HG02759 (cell line): ENCODE data around the gene CYP1A1.

Source experiments
- ATAC-seq: cut with Tn5 transposase; IDR thresholded peaks from one replicate; pipeline ENCODE4 v1.9.1; 2021; ENCODE audit warnings: mild to moderate bottlenecking, moderate library complexity; ENCODE audit not compliant: unreplicated experiment

CYP1A1 gene, protein sequence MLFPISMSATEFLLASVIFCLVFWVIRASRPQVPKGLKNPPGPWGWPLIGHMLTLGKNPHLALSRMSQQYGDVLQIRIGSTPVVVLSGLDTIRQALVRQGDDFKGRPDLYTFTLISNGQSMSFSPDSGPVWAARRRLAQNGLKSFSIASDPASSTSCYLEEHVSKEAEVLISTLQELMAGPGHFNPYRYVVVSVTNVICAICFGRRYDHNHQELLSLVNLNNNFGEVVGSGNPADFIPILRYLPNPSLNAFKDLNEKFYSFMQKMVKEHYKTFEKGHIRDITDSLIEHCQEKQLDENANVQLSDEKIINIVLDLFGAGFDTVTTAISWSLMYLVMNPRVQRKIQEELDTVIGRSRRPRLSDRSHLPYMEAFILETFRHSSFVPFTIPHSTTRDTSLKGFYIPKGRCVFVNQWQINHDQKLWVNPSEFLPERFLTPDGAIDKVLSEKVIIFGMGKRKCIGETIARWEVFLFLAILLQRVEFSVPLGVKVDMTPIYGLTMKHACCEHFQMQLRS

DNA sequence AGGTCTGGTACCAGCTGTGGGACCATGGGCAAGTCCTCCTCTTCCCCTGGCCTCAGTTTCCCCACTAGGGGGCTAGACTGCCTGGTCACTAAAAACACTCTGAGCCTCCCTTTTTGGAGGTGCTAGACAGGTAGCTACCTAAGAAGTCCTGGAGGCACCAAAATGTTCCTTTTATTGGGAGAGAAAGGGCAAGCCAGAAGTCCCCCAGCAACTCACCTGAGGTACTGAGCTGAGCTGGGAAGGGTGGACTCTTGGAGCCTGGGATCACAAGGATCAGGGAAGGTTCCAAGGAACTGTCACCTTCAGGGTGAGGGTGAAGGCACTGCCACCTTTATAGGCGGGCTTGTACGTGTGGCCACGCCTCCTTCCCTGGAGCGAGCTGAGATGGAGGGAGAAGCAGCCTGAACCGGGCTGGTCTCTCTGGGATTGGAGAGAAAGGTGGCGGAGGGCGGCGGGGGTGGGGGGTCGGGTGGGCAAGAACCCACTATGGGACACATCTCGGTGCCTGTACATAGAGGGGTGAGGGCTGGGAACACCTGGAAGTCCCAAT is at the start of gene CYP1A1:
CYP1A1 (minus strand) TSS at position 304 of the 550 bp plus-strand sequence. CDS start 2,431 bp downstream, outside the sequence.
- no peak for ATAC-seq

DNA sequence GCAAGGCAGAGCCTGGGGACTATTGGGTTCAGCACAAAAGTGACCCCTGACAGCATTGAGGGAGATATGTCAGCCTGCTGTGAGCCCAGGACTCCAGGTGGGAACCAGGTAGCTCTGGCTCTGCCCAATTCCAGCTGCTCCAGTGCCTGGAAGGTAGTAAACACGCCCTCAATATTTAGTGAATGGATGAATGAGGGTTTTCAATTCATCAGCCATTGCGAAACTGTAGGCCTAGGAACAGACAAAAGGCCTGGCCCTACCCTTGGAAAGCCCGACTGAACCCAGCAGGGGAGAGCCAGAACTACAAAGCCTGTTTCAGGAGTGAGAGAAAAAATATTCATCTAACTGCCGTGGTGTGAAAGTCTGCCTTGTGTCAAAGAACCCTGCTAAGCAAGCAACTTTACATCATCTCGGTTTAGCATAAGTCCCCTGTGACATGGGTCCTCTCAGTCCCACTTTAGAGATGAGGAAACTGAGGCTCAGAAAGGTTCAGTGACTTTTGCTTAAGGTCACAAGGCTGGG is 48.5 kb upstream of the CYP1A1 start:
- ATAC-seq, result no peak

DNA sequence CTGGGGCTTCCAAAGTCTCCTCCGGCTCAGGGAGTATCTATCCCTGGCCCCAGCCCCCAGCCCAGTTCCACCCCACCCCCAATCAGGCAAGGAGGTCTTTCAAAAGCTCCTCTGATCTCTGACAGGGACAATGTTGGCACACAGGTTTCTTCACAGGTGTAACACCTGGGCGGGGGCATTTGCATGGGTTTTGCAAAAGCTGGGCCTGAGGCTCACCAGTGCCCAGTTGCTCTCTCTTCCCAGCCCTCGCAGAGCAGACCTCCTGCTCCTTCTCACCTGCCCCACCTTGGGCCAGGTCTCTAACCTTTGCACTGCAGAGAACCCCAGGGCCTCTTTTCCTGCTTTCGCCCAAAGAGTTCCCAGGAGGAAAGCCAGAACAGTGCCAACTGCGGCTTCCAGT is 48.0 kb upstream of the CYP1A1 start:
- ATAC-seq, result no peak

DNA sequence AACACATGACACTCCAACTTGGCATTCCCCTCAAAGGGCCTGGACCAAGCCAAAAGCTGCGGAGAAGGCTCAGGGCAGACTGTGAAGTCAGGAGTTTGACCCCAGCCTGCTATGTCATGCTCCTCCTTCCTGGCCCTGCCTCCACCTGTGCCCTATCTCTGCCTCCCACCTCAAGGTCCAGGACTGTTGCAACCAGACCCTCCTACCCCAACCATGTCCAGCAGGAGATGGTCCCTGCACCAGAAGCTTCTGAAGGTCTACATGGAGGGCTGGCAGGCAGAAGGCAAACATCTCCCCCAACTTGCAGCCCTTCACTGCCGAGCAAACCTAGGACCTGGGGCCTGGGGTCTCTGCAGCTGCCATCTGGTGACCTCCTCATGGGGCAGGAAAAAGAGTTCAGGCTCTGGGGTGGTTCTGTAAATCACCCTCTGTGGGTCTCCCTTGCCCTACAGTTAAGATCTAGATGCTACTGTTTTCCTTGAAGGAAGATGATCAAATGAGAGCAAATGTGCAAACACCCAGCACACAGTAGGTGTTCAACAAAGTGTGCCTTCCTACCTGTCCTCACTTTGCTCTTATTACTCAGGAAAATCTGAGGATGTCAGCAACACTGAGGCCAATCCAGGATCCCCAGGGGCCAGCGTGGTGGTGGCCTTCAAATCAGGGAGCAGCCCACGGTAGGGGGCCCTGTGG is 45.0 kb upstream of the CYP1A1 start:
- no peak for ATAC-seq

DNA sequence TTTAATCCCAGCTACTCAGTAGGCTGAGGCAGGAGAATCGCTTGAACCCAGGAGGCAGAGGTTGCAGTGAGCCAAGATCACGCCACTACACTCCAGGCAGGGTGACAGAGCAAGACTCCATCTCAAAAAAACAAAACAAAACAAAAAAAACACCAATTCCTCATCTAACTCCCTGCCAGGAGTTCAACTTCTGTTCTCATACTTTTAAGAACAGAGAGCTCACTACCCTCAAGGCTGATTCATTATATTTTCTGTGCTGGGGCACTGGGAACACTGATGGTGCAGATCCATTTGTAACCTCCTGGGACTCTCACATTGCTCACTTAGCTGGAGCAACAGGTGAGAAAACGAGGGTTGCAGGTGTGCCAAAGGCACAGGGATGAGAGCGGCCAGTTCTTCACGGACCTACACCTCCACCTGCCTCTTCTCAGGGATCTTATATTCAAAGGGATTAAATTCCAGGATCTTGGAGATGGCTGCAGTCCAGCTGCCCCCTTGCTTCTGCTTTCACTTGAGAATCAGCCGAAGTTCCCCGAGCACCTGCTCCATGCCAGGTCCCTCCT is 44.2 kb upstream of the CYP1A1 start:
- no peak for ATAC-seq

DNA sequence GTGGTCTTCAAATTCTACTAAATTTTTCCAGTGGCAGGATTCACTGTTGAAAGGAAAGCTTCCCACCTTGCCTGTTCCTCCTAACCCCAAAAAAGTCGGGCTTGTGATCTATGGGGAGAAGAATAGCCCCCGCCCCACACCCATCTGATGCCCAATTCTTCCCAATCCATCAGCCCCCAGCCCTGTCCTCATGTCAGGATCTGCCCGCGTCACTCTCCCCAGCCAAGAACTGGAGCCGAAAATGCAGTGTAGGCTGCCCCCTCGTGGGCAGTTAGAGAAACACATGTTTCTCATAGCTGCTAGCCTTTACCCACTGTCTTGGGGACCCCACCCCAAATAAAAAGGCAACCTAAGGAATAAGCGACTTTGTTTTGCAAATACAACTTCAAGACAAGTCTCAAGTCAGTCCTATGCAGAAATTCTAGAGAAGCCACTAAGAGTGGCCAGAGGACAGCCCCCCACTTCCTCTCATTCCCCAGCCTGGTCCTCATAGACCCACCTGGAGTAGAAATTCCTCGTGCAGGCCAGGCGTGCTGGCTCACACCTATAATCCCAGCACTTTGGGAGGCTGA is 43.5 kb upstream of the CYP1A1 start:
- ATAC-seq, result no peak

DNA sequence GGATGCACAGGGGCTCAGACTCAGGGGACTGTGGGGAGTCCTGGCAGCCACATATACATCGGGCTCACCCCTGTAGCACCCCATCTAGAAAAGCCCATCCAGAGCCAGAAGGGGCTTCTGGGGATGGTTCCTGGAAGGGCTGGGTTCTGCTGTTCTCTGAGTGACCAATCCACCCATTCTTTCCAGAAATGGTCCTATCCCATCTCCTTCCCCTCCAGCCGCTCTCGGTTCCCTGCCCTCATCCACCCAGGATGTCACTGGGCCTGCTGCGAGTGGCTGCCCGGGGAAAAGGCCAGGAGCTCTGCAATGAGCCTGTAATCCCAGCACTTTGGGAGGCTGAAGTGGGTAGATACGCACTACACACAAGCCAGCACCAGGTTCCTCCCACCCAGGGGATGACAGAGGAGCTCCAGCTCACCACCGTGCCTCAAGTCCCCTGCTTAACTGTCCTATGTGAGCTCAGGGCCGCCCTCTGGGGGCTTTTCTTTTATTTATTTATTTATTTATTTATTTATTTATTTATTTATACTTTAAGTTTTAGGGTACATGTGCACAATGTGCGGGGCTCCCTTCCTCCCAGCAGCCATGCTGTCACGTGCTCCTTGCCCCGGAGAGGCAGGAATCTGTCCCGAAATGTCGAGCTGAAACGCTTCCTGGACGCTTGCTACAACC is 42.9 kb upstream of the CYP1A1 start:
- no peak for ATAC-seq

DNA sequence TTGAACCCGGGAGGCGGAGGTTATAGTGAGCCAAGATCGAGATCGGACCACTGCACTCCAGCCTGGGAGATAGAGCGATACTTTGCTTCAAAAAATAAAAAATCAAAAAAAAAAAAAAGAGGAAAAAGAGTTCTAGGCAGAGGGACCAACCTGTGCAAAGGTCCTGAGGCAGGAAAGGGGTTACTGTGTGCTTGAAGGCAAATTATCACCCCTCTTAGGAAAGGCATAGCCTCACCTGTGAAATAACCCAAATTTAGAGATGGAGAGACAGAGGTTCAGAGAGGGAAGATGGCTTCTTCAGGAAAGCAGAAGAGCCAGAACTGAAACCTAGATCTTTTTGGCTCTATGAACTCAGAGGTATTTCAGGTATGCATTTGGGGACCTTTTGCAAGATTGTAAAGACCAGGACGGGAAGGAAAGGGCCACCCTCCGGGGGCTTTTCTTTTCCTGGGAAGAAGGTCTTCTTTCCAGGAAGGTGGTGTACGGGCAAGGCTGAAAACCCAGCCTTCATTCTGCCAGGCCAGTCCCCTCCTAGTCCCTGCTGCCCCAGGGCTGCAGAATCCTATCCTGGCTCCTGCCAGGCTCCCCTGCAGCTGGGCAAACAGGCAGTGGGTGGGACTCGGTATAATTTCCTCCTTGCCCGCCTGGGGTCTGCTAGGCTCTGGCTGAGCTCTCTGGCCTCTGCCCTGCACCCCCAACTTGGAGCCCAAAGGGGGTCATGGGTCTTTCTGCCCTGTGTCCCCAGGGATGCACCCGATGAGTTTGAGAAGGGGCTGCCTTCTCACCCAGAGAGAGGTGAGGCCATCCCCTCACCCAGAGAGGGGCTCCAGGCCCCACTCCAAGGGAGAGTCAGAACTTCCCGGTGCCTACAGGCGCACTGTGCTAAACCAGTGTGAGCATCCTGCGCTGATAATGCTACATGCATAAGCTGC is 42.1 kb upstream of the CYP1A1 start:
- ATAC-seq, result no peak

DNA sequence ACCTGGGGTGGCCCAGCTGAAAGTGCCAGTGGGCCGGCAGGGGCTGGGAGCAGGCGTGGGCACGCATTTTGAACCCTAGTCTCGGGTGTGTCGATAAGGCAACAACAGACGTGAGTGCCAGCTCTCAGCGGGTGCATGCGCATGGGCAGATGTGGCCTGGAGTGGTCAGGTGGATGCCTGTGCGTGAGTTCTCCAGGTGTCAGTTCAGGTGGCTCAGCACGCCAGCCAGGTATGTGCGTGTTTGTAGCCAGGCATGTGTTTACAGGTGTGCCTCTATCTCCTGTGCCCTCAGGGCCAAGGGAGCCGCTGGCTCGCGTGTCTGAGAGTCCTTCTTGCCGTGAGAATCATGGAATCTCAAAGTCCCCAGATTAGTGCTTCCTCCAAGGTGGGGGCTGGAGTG is 38.1 kb upstream of the CYP1A1 start:
- ATAC-seq, result no peak

DNA sequence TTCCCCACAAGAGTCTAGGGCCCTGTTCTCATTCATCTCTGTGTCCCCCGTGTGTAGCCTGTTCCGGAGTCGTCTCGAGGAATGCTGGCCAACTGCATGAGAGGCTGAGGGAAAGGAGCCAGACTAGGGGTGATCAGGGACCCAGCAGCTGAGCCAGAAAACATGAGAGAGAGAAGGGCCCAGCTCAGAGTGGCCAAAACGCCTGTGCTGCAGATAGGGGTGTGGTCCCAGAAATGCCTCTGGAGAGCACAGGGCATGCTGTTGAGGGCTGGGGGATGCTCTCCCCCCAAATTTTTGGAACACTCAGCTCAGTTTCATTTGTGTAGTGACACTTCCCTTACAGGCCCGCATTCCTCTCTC is 37.4 kb upstream of the CYP1A1 start:
- no peak for ATAC-seq

DNA sequence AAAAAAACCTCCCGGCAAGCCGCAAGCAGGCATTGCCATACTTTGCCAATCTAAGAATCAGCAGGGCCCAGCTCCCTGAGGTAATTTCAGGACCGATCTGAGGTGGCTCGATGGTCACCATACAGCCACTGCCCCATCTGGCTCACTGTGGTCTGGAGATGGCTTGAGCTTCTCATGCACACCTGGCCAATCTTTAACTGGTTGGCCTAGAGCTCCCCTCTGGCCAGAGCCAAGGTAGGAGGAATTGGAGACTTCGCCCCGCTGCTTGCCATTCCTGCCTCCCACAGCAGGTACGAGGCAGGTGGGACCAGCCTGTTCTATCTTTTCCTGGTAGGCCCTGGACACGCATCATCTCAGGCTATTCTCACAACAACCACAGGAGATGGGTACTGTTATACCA is 33.4 kb upstream of the CYP1A1 start:
- ATAC-seq, result no peak

DNA sequence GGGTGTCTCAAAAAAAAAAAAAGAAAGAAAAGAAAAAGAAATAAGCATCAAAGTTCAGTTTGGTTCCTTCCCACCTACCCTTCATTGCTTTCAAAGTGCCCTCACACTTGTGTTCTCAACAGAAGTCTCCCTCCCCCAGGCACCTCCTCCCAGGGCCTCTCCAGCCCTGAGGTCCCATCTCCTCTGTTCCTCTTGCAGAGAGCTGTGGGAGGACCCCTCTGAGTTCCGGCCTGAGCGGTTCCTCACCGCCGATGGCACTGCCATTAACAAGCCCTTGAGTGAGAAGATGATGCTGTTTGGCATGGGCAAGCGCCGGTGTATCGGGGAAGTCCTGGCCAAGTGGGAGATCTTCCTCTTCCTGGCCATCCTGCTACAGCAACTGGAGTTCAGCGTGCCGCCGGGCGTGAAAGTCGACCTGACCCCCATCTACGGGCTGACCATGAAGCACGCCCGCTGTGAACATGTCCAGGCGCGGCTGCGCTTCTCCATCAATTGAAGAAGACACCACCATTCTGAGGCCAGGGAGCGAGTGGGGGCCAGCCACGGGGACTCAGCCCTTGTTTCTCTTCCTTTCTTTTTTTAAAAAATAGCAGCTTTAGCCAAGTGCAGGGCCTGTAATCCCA is 29.4 kb upstream of the CYP1A1 start:
- no peak for ATAC-seq

DNA sequence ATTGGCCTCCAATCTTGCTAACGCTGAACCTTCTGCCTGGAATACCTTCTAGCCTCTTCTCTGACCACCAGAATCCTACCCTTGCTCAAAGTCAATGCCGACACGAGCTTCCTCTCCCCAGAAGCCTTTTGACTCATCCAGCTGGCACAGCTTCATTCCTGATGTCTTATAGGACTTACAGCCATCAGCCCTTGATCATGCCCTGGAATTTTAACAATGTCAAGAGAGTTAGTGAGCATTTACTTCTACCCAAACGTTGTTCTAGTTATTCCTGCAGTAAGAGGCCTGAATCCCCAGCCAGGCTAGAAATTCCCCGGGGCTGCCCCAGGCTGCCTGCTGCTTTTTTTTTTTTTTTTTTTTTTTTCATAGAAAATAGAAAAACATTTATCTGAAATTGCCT is 27.2 kb upstream of the CYP1A1 start:
- no peak for ATAC-seq

DNA sequence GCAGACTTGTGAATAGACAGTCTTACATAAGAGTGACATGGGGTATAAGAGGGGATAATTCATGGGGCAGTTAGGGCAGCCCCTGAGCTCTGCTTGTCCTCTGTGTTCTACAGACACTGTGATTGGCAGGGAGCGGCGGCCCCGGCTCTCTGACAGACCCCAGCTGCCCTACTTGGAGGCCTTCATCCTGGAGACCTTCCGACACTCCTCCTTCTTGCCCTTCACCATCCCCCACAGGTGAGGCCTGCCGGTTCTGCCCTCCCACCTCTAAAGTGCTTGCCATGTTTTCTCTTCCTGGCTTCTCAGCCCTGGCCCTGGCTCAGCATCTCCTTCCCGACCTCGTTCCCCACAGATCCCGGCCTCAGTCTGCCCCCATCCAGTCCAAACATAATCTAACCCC is 26.7 kb upstream of the CYP1A1 start:
- ATAC-seq, result no peak

DNA sequence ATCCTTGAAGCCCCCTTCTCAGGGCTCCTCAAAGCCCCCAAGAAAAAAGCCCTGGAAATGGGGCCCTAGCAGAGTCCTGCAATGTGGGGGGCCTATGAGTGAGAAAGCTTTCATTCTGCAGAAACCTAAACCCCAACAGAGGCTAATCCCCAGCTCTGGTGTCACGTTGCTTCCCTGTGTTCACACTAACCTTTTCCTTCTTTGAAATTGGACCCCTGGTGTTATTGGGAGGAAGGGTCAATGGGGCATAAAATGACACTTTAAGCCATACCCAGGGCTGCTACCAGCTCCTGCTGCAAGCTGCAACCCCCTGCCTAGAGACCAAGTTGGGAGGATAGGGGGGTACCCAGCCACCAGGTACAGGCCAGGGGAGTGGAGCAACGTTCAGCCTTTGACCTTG is 25.4 kb upstream of the CYP1A1 start:
- no peak for ATAC-seq

DNA sequence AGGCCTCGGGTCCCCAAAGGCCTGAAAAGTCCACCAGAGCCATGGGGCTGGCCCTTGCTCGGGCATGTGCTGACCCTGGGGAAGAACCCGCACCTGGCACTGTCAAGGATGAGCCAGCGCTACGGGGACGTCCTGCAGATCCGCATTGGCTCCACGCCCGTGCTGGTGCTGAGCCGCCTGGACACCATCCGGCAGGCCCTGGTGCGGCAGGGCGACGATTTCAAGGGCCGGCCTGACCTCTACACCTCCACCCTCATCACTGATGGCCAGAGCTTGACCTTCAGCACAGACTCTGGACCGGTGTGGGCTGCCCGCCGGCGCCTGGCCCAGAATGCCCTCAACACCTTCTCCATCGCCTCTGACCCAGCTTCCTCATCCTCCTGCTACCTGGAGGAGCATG is 24.5 kb upstream of the CYP1A1 start:
- ATAC-seq, result no peak

DNA sequence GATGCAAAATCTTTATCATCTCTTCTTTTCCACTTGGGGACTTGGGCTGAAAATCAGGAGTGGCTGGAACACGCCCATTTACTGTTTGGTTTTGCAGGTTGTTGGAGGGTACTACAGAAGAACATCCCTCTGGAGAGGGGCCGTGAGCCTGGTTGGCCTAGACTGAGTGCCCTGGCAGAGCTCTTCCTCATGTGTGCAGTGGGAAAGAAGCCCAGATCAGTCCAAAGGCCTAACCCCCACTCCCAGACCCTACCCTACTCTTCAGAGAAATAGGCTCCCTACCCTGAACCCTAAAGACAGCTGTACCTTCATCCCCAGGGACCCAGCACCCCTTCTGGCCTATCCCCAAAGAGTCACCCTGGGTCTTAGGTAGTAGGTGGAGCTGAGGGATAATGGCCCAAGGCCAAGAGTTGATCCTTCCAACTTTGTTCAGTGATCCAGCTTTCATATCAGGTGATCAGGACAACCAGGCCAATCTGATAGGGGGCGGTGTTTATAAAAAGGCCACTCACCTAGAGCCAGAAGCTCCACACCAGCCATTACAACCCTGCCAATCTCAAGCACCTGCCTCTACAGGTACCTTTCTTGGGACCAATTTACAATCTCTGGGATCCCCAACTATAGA is 23.1 kb upstream of the CYP1A1 start, which contains the start of gene CYP1A2:
CYP1A2 (plus strand) TSS at position 524 of the 625 bp plus-strand sequence. CDS start 894 bp downstream, outside the sequence.
- no peak for ATAC-seq

DNA sequence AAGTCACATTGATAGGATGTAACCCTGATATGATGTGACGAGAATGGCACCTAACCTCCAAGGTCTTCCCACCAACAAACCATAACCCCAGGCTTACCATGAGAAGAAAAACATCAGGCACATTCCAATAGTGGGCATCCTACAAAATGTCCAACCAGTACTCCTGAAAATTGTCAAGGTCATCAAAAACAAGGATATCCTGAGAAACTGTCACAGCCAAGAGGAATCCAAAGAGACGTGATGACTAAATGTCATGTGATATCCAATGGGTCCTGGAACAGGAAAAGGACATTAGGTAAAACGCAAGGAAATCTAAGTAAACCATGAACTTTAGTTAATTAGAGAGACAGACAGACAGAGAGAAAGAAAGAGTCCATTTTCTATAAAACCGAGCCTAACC is 21.1 kb upstream of the CYP1A1 start:
- ATAC-seq, result no peak
